Hematopoietic multipotent progenitor cell treated with erythropoietin and hydrocortisone succinate and interleukin-3 and kit ligand, for 6 days (in vitro differentiated cells): ENCODE results near the gene THOC6.
A peak's percentile ranks its signal among the peaks of the same experiment; 100 is the strongest.

Source experiments
- DNase-seq: peaks from one replicate; pipeline ENCODE4 v3.0.0-alpha.2; 2015

Gene THOC6

DNA sequence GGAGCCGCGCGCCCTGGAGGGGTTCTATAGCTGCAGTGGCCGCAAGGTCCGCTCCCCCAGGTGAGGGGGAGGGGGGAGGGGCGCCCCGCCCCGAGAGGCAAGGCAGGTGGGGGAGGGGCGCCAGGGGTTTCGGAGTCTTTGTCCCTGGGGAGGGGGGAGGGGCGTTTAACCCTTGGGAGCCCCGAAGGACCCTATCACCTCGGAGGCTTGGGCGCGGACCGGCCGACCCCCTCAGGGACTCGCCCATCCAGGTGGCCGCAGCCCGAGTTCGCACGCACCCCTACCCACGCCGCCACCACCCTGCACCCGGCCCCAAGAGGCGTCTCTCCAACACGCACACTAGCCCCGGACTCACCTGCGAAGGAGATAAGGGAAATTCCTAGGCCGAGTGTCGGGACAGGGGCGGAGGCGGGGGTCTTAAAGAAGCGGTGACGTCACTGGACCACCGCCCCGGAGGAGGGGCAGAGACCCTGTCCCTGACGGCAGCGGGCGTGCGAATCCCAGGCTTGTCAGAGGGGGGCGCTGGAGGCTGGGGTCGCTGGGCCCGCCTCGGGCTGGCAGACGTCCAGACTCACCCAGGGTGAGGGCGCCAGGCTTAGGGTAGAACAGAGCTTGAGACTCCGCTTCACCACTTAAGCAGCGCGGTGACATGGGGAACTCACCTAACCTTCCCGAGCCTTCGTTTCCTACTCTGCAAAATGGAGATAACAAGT, 5.9 kb upstream of the THOC6 start, which contains the start of gene CLDN6:
TSS of gene CLDN6 (minus strand) at position 390 of the 713 bp plus-strand sequence. CDS start 2,162 bp downstream, outside the sequence.
- peak; percentile 76 for DNase-seq

- no peak for DNase-seq
Measured at GRCh38 chr16:3019594-3020246, 4.1 kb upstream of the THOC6 start.

- DNase-seq: peak; percentile 90
Measured at GRCh38 chr16:3020247-3020603, 3.6 kb upstream of the THOC6 start, which contains the start of gene TNFRSF12A. Gene TNFRSF12A (plus strand): TSS chr16:3020368. CDS start chr16:3020398, 30 bp downstream.

DNA sequence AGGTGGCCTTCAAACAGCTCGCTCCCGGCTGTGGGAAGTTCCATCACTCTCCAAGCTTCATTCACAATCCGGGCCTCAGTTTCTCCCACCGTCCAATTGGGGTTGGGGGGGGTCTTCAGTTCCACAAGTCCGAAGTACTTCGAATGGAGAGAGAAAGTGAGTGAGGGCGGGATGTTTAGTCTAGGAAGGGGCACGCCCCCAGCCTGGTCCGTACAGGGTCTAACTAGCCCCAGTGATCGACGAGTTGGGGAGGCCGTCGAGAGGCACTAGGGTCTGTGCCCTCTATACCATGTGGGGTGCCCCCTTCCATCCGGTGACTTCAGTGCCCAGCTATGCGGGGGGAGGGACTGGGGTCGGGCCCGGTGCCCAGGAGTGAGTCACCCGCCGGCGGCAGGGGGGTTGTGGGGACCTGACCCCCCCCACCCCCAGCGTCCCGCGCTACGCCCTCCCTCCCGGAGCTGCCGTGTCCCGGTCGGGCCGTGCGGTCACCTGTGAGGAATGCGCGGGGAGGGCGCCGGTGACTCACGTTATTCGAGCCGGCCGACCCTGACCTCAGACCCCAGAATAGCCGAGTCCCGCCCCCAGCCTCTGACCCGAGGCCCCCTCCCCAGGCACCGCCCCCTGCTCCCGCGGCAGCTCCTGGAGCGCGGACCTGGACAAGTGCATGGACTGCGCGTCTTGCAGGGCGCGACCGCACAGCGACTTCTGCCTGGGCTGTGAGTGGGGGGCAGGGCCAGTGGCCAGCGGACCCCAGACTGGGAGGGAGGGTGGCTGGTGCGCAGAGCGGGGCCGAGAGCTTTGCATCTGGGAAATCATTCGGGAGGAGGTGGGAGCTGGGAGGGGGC, 3.0 kb upstream of the THOC6 start:
- DNase-seq: peak; percentile 61

DNA sequence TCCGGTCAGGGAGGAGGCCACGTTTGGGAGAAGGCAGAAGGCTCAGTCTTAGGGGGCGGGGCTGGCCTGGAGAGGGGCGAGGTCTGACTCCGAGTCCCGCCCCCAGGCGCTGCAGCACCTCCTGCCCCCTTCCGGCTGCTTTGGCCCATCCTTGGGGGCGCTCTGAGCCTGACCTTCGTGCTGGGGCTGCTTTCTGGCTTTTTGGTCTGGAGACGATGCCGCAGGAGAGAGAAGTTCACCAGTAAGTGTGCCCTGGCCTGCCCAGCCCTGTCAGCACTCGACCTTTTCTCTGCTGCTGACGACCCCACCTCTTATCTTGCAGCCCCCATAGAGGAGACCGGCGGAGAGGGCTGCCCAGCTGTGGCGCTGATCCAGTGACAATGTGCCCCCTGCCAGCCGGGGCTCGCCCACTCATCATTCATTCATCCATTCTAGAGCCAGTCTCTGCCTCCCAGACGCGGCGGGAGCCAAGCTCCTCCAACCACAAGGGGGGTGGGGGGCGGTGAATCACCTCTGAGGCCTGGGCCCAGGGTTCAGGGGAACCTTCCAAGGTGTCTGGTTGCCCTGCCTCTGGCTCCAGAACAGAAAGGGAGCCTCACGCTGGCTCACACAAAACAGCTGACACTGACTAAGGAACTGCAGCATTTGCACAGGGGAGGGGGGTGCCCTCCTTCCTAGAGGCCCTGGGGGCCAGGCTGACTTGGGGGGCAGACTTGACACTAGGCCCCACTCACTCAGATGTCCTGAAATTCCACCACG, 2.2 kb upstream of the THOC6 start:
- DNase-seq: peak; percentile 93

DNA sequence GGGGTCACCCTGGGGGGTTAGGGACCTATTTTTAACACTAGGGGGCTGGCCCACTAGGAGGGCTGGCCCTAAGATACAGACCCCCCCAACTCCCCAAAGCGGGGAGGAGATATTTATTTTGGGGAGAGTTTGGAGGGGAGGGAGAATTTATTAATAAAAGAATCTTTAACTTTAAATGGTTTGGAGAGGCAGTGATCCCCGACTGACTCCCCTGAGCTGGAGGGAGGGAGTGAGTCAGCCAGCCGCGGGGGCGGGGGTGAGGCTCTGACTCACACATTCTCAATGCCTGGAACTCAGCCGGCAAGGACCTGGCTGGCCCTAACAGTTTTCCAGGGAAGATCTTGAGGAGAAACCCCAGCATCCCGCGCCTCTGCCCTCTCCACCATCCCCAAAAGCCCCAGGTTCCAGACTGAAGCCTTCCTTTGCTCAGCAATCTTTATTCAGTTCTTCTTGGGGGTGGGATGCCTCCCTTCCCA, 1.6 kb upstream of the THOC6 start:
- peak; percentile 86 for DNase-seq

DNA sequence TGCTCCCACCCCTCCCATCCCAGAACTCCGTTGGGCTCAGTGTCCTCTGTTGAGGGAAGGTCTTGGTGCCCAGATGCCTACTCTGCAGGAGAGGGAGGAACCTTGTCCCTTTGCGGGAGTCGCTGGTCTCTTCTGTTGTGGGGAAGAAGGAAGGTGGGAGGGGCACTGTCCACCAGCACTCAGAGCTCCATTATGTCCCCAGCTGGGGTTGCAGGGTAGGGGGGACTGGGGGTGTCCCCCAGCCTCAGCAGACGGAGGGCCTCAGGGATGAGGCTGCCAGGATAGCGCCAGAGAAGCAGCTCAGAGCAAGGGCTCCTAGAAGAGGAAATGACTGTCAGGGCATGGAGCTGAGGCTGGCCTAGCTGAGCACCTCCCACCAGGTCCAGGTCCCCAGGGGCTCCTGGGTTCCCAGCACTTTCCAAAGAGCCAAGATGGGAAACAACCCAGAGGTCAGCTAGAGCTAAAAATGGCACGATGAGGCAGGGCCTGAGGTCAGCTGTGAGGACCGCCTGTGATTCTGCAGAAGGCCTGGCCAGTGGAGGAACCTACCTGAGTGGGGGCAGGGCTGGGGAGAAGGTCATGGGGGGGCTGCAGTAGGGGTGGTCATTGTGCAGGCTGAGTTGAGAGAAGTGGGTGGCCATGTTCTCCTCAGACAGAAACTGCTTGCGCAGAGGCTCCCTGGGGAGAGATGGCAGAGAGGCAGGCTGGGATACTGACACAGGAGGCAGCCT, 986 bp upstream of the THOC6 start:
- DNase-seq: no peak

- peak; percentile 78 for DNase-seq
Measured at GRCh38 chr16:3023415-3023668, 493 bp upstream of the THOC6 start.

DNA sequence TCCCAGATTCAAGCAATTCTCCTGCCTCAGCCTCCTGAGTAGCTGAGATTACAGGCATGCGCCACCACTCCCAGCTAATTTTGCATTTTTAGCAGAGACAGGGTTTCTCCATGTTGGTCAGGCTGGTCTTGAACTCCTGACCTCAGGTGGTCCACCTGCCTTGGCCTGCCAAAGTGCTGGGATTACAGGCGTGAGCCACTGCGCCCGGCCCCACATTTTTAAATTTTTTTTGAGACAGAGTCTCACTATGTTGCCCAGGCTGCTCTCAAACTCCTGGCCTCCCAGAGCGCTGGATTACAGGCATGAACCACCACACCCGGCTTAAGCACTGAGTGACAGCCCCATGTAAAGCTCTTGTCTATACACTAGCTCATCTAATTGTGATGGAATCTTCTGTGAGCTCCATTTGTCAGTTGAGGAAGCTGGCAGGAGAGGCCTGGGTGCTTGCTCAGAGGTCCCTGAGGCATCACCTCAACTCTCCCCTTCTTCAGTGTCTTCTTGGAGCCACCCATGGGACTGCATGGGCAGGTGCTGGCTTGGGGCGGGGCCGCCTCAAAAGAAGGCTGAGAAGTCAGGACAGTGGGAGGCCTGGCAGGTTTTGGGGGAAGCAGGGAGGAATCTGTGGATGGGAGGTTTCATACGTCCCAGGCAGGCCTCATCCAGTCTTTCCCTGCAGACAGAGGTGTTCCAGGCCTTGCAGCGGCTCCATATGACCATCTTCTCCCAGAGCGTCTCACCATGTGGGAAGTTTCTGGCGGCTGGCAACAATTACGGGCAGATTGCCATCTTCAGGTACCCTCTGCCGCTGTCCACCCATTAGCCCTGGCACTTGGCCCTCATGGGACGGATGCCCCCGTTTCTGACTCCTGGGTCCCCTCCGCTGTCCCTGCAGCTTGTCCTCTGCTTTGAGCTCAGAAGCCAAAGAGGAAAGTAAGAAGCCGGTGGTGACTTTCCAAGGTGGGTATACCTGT, 1.5 kb downstream of the THOC6 start:
- DNase-seq: no peak

DNA sequence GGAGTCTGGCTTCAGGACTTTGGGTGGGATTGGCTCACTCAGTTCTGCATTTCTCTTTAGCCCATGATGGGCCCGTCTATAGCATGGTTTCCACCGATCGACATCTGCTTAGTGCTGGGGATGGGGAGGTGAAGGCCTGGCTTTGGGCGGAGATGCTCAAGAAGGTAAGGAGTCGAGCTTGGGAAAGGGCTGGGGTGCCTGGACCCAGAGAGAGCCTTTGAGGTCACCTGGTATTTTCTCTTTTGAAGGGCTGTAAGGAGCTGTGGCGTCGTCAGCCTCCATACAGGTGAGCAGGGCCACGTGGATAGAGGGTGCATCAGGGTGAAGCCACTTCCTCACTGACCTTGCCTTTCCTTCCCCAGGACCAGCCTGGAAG, 2.2 kb downstream of the THOC6 start:
- no peak for DNase-seq

DNA sequence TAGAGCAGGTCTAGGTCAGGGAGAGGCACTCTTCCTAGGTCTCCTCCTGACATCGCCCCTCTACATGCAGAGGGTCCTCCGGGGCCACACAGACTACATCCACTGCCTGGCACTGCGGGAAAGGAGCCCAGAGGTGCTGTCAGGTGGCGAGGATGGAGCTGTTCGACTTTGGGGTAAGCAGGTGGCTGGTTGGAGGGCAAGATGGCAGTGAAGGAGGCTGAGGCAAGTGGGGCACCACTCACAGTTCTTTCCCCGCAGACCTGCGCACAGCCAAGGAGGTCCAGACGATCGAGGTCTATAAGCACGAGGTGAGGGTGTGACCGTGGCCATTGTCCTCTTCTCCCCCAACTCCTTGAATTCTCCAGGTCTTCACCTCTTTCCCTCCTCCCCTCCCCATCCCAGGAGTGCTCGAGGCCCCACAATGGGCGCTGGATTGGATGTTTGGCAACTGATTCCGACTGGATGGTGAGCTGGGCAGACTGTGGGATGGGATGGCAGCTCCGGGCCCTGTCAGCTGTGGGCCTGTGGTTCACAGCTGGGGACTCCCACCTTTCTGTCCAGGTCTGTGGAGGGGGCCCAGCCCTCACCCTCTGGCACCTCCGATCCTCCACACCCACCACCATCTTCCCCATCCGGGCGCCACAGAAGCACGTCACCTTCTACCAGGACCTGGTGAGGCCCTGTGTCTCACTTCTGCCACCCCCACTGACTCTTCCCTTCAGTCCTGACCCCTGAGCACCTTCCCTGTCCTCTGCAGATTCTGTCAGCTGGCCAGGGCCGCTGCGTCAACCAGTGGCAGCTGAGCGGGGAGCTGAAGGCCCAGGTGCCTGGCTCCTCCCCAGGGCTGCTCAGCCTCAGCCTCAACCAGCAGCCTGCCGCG, 3.0 kb downstream of the THOC6 start:
- DNase-seq: no peak

GRCh38 chr16:3027489-3027795, 3.6 kb downstream of the THOC6 start:
- no peak for DNase-seq

DNA sequence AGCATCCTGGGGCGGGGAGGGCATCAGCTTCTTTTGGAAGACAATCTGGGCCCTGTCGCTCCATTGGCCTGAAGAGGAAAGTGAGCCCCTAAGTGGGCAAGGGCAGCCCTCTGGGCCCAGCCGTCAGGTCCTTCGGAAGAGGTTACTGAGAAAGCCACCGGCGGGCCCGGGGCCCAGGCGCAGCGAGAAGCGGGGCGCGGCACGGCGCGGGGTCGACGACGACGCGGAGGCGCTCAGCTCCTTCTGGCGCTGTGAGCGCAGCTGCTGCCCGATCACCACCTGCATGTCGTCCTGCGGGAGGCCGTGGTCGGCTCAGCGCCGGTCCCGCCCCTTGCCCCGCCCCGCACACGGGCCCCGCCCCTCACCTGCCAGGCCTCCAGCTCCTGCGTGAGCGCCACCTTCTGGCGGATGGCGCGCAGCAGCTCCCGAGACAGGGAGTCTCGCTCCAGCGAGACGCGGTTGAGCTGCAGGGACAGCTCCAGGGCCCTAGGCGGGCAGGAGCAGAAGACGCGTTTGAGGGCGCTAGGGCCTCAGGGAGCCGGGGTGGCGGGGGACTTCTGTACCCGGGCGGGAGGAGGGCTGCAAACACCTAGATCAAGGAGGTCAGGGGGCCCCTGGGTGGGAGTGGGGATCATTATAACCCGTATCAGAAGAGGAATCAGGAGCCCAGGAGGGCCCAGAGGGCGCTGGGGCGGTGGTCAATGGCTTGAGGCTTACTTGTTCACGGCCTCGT, 4.3 kb downstream of the THOC6 start:
- peak; percentile 90 for DNase-seq

DNA sequence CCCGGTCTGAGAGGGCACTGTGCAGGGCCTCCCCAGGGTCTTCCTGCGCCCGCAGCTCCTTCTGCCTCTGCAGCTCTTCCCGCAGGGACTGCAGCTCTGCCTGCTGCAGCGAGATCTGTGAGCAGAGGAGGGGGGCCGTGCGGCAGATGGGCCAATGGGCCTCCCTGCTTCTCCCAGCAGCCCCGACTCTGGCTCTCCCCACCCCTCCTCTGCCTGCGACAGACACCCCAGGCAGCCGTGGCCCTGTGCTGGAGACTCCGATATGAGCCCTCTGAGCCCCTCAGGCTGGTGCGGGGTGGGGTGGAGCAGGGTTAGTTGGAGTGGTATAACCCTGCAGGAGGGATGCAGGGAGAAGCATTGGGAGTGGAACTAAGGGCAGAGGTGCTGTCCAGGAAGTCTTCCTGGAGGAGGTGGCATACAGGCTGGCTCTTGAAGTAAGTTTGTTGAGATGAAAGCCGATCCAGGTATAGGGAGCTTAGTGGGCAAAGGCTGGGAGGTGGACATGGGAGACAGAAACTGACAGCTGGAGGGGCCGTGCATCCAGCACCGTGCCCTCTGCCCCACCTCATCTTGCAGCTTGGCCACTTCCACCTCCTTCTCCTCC, 5.0 kb downstream of the THOC6 start:
- DNase-seq: no peak

- DNase-seq: peak; percentile 52
Measured at GRCh38 chr16:3029491-3030221, 5.8 kb downstream of the THOC6 start.

DNA sequence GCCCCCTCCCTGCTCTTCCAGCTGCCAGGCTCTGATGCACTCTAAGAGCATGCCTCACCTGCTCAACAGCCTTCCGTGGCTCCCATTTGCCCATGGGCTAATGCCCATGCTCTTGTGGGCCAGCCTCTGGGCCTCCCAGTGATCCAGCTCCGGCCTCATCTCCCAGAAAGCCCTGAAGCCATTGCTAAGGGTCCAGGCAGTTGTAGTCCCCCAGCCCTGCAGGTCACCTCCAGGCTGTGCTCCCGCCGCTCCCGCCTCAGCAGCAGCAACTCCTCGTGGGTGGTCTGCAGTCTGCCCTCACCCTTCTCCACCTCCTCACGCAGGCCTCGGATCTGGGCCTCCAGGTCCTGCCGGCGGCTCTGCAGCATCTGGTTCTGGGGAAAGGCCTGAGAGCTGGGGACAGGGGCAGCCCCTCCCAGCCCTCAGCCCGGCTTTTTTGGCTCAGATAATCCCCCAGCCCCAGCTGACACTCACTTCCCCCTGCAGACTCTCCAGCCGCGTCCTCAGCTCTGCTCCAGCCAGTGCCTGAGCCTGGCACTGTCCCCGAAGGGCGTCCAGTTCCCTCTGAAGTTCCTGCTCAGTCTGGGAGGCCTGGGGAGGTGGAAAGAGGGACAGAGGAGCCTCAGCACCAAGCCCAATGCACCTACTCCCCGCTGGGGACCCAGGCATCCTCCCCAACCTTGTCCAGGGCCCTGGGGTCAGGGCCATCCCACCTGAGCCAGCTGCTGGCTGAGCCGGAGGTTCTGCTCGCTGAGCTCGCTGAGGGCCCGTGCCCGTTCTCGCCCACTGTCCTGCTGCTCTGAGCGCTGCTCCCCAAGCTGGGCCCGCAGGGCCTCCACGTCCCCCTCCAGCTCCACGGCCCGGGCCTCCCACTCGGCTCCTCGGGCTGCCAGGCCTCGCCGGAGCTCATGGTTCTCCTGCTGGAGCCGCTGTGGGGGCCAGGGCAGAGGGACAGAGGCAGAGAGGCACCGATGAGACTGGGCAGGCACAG, 6.7 kb downstream of the THOC6 start:
- no peak for DNase-seq

DNA sequence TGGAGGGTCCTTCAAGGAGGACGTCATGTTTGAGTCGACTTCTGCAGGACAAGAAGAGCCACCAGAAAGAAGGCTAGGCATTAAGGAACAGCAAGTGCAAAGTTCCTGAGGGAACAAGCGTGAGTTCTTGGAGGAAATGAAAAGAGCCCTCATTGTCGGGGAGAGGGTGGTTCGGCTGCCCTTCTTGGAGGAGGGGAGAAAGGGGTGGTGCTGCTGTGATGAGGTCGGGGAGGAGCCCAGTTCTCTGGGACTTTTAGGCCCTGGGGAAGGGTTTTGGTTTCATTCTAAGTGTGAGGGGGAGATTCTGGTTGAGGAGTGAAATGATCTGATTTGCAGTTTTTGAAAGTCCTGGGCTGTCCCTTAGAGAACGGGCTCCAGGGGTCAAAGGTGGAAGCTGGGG, 8.8 kb downstream of the THOC6 start:
- DNase-seq: no peak
